HepG2 (cell line): Measurements from ENCODE around the gene NIPAL1. TPM values are rescaled to one million over a fixed set of nuclear protein-coding genes. Genes with fewer than 3 reads are reported as not detected.
A peak's percentile ranks its signal among the peaks of the same experiment; 100 is the strongest.

Experiments
- ATAC-seq: fragments of 200-7000 bp; cut with Tn5 transposase; 3 replicates; pipeline ENCODE4 v1.9.1; 2020; ENCODE audit warnings: mild to moderate bottlenecking, moderate library complexity
- BruUV-seq: library from RNA; stranded (reverse); fragments of 400-500 nt; replicated peaks from 2 replicates; lab custom pipeline; 2021; lab: Mats Ljungman, UMichigan
- CTCF ChIA-PET: fragments of 300-600 bp; formaldehyde crosslinking; extraction: SDS; loops from one replicate; lab custom pipeline; 2021; ENCODE audit warnings: low total read pairs, inconsistent platforms, low intra/inter-chr PET ratio; lab: Yijun Ruan, JAX
- POLR2A ChIA-PET: fragments of 350-600 bp; sonication (Branson Sonifier 250); formaldehyde crosslinking; loops from one replicate; lab custom pipeline; 2020; ENCODE audit warnings: antibody characterized with exemption, inconsistent platforms; lab: Yijun Ruan, JAX
- DNase-seq: peaks from one replicate; pipeline ENCODE4 v3.0.0-alpha.2; 2015; ENCODE audit warnings: low spot score
- FAIRE-seq: peaks from 3 replicates; lab custom pipeline; 2011; peaks lifted over from hg19 to GRCh38; lab: Jason Lieb, UNC
- H2AFZ ChIP-seq: one replicate; pipeline ENCODE4 v1.6.1; 2011; ENCODE audit warnings: low read length, inconsistent platforms
- H3K27ac ChIP-seq: fragments of 300-600 bp; 3 replicates; pipeline ENCODE4 v1.8.0; 2011; ENCODE audit warnings: mixed run types, mild to moderate bottlenecking, mixed read lengths, low read length, inconsistent platforms; ENCODE audit not compliant: insufficient read depth; ENCODE audit errors: extremely low read length
- H3K27me3 ChIP-seq, 2 experiments: fragments of 200-600 bp in 1 of 2; 2 replicates in 1 of 2; 3 replicates in 1 of 2; pipeline versions ENCODE4 v1.6.0 to v1.8.0; 2011; ENCODE audit warnings: low read length in 2 of 2, mild to moderate bottlenecking in 2 of 2, moderate library complexity in 2 of 2, inconsistent platforms in 1 of 2; ENCODE audit not compliant: insufficient read depth in 2 of 2, control insufficient read depth in 1 of 2
- H3K36me3 ChIP-seq, 2 experiments: fragments of 200-600 bp in 1 of 2; replicated peaks in 1 of 2; 2 replicates in 1 of 2; 3 replicates in 1 of 2; pipeline versions ENCODE4 v1.5.1 to v1.8.0; 2011; ENCODE audit warnings: low read length in 2 of 2, inconsistent platforms in 1 of 2; ENCODE audit not compliant: insufficient read depth in 2 of 2, control insufficient read depth in 1 of 2
- H3K4me1 ChIP-seq: 2 replicates; pipeline ENCODE4 v1.5.1; 2012; ENCODE audit warnings: low read length, inconsistent platforms; ENCODE audit not compliant: insufficient read depth
- H3K4me2 ChIP-seq: 2 replicates; pipeline ENCODE4 v1.6.0; 2011; ENCODE audit warnings: low read depth, low read length, inconsistent platforms
- H3K4me3 ChIP-seq, 3 experiments: fragments of 200-600 bp in 1 of 3; sonication (generic), shearing (Covaris generic) in 1 of 3; replicated peaks in 1 of 3; 2 replicates each; pipeline ENCODE4 v1.5.1; 2011 to 2016; ENCODE audit warnings: low read length in 3 of 3, inconsistent platforms in 2 of 3, low read depth in 2 of 3, mild to moderate bottlenecking in 2 of 3, control low read depth in 1 of 3, mixed read lengths in 1 of 3; ENCODE audit not compliant: insufficient read depth in 1 of 3
- H3K79me2 ChIP-seq: one replicate; pipeline ENCODE4 v1.6.1; 2011; ENCODE audit warnings: low read length, inconsistent platforms; ENCODE audit not compliant: insufficient read depth
- H3K9ac ChIP-seq: 2 replicates; pipeline ENCODE4 v1.6.0; 2011; ENCODE audit warnings: mild to moderate bottlenecking, low read depth, low read length, inconsistent platforms; ENCODE audit not compliant: insufficient read depth
- H3K9me3 ChIP-seq: 2 replicates; pipeline ENCODE4 v1.5.1; 2012; ENCODE audit warnings: mild to moderate bottlenecking, low read length
- H4K20me1 ChIP-seq: 2 replicates; pipeline ENCODE4 v1.6.0; 2011; ENCODE audit warnings: inconsistent platforms, mild to moderate bottlenecking, low read length, moderate library complexity; ENCODE audit not compliant: insufficient read depth
- MIER2 ChIP-seq: IDR thresholded peaks from 2 replicates; pipeline ENCODE4 v1.6.1; 2016; ENCODE audit warnings: missing biosample characterization, missing genetic modification reagents
- NFE2L1 ChIP-seq: sonication (generic); formaldehyde crosslinking; IDR thresholded peaks from 2 replicates; pipeline ENCODE4 v1.4.0; 2020; ENCODE audit warnings: missing genetic modification reagents, mild to moderate bottlenecking, borderline replicate concordance
- ZSCAN9 ChIP-seq: IDR thresholded peaks from 2 replicates; pipeline ENCODE4 v1.6.1; 2016; ENCODE audit warnings: borderline replicate concordance
- WGBS: methylation state at CpG from one replicate; pipeline ENCODE4 v1.1.6; 2017; ENCODE audit warnings: low lambda C conversion rate; 5-methylcytosine and 5-hydroxymethylcytosine counted together
- in situ Hi-C: cut with HindIII; loops from 2 replicates; pipeline ENCODE4 v1.10.0; 2017; ENCODE audit warnings: low pct_unique_long_range_greater_than_20kb; ENCODE audit not compliant: extremely low pct_ligation_motif_present
- intact Hi-C: fragments of 100-400 bp; cut with micrococcal nuclease; formaldehyde crosslinking; loops from one replicate; pipeline ENCODE4 v1.10.0; 2022; ENCODE audit not compliant: unreplicated experiment
- polyA plus RNA-seq, 8 experiments: library from polyadenylated mRNA; depleted of rRNA in 3 of 8; stranded (reverse) in 7 of 8; unstranded in 1 of 8; fragments of >200 nt; fragmentation: Illumina TruSeq in 4 of 8; extraction: Trizol in 4 of 8; gene quantifications; 2 replicates each; pipeline versions ENCODE4 v1.2.1 to v1.2.3, GENCODE V29; 2011 to 2016; ENCODE audit warnings: low read depth in 4 of 8, missing spikeins in 1 of 8, mixed read lengths in 1 of 8; ENCODE audit not compliant: insufficient read depth in 1 of 8
- total RNA-seq, 5 experiments: library from RNA; depleted of rRNA; stranded (reverse); fragments of >200 nt; fragmentation: Illumina TruSeq; extraction: Trizol; gene quantifications; 2 replicates each; pipeline ENCODE4 v1.2.3, GENCODE V29; 2016; ENCODE audit warnings: low read depth in 1 of 5
- TF ChIP-seq, protein P1 (sequence below): sonication (generic); formaldehyde crosslinking; IDR thresholded peaks from 2 replicates; pipeline ENCODE4 v1.4.0; 2020; ENCODE audit warnings: missing genetic modification reagents, borderline replicate concordance
- TF ChIP-seq, protein P2 (sequence below): sonication (generic); formaldehyde crosslinking; IDR thresholded peaks from 2 replicates; pipeline ENCODE4 v1.4.0; 2020; ENCODE audit warnings: missing genetic modification reagents, borderline replicate concordance
- TF ChIP-seq, protein P3 (sequence below): IDR thresholded peaks from 2 replicates; pipeline ENCODE4 v1.6.1; 2016
- TF ChIP-seq, protein P4 (sequence below): sonication (generic); formaldehyde crosslinking; IDR thresholded peaks from 2 replicates; pipeline ENCODE4 v1.4.0; 2020; ENCODE audit warnings: missing genetic modification reagents
- TF ChIP-seq, protein P5 (sequence below): sonication (generic); formaldehyde crosslinking; IDR thresholded peaks from 2 replicates; pipeline ENCODE4 v1.8.1; 2022; ENCODE audit warnings: low read depth, mild to moderate bottlenecking, missing genetic modification reagents

The NIPAL1 gene
- total and polyA plus RNA-seq, 2 of the 13 experiments (the other 11 are each of a cell fraction or from before 2014, with no cell fraction given): 1.4 to 3.4 TPM

DNA sequence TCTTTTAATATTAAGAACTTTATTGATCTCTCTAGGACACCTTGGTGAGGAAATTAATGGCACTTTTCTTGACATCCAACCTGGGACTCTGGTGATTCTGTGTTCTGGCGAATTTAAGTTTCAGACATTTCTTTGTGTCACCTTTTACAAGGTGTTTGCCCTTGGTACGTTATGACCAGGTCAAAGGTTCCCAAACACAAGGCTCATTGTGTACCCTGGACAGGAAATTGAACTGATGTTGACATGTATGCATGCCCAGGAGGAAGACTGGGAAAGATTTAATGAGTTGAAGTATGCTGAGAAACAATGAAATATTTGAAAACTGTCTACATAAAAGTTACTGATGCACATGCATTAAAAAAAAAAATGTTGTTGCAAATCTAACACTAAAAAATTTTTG is 22.1 kb downstream of the NIPAL1 start:
- no peak for FAIRE-seq
- Histone ChIP-seq H3K4me2 (peak overlapping the region; percentile 1; the same call in 1 of the 2 replicates), H3K36me3 (peaks cover 0 to 1% of the 10 kb centered on the region in 2 experiments; a peak in 1 of 5 replicates), H3K27me3 (no peaks in the 10 kb centered on the region), H3K9me3 (no peaks in the 10 kb centered on the region), H4K20me1 (no peaks in the 10 kb centered on the region), H2AFZ (no peak overlapping the region), H3K4me1 (peaks cover 62% of the 10 kb centered on the region), H3K9ac (no peak overlapping the region), H3K79me2 (no peaks in the 10 kb centered on the region), H3K4me3 (no peak overlapping the region), H3K27ac (peak overlapping the region; percentile 51)
- peak; percentile 77 for DNase-seq
- in situ Hi-C loops: no loop called here
- 0% methylated on average over 2 of the region's 2 CpGs for WGBS
- POLR2A ChIA-PET: no interaction called here
- intact Hi-C loops: loop anchor here (10.0 kb wide), 1 partner anchor 306 kb away; the partner anchor contains the start of gene SLAIN2
- ATAC-seq: peak; percentile 61
- BruUV-seq: no TSS peak
- CTCF ChIA-PET: no interaction called here
- TF ChIP-seq NFE2L1 (CRISPR knock-in tag): no peak
- TF ChIP-seq, protein P1, sequence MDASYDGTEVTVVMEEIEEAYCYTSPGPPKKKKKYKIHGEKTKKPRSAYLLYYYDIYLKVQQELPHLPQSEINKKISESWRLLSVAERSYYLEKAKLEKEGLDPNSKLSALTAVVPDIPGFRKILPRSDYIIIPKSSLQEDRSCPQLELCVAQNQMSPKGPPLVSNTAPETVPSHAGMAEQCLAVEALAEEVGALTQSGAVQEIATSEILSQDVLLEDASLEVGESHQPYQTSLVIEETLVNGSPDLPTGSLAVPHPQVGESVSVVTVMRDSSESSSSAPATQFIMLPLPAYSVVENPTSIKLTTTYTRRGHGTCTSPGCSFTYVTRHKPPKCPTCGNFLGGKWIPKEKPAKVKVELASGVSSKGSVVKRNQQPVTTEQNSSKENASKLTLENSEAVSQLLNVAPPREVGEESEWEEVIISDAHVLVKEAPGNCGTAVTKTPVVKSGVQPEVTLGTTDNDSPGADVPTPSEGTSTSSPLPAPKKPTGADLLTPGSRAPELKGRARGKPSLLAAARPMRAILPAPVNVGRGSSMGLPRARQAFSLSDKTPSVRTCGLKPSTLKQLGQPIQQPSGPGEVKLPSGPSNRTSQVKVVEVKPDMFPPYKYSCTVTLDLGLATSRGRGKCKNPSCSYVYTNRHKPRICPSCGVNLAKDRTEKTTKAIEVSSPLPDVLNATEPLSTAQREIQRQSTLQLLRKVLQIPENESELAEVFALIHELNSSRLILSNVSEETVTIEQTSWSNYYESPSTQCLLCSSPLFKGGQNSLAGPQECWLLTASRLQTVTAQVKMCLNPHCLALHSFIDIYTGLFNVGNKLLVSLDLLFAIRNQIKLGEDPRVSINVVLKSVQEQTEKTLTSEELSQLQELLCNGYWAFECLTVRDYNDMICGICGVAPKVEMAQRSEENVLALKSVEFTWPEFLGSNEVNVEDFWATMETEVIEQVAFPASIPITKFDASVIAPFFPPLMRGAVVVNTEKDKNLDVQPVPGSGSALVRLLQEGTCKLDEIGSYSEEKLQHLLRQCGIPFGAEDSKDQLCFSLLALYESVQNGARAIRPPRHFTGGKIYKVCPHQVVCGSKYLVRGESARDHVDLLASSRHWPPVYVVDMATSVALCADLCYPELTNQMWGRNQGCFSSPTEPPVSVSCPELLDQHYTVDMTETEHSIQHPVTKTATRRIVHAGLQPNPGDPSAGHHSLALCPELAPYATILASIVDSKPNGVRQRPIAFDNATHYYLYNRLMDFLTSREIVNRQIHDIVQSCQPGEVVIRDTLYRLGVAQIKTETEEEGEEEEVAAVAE (CRISPR knock-in tag): no peak
- TF ChIP-seq, protein P2, sequence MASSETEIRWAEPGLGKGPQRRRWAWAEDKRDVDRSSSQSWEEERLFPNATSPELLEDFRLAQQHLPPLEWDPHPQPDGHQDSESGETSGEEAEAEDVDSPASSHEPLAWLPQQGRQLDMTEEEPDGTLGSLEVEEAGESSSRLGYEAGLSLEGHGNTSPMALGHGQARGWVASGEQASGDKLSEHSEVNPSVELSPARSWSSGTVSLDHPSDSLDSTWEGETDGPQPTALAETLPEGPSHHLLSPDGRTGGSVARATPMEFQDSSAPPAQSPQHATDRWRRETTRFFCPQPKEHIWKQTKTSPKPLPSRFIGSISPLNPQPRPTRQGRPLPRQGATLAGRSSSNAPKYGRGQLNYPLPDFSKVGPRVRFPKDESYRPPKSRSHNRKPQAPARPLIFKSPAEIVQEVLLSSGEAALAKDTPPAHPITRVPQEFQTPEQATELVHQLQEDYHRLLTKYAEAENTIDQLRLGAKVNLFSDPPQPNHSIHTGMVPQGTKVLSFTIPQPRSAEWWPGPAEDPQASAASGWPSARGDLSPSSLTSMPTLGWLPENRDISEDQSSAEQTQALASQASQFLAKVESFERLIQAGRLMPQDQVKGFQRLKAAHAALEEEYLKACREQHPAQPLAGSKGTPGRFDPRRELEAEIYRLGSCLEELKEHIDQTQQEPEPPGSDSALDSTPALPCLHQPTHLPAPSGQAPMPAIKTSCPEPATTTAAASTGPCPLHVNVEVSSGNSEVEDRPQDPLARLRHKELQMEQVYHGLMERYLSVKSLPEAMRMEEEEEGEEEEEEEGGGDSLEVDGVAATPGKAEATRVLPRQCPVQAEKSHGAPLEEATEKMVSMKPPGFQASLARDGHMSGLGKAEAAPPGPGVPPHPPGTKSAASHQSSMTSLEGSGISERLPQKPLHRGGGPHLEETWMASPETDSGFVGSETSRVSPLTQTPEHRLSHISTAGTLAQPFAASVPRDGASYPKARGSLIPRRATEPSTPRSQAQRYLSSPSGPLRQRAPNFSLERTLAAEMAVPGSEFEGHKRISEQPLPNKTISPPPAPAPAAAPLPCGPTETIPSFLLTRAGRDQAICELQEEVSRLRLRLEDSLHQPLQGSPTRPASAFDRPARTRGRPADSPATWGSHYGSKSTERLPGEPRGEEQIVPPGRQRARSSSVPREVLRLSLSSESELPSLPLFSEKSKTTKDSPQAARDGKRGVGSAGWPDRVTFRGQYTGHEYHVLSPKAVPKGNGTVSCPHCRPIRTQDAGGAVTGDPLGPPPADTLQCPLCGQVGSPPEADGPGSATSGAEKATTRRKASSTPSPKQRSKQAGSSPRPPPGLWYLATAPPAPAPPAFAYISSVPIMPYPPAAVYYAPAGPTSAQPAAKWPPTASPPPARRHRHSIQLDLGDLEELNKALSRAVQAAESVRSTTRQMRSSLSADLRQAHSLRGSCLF (CRISPR knock-in tag): no peak
- TF ChIP-seq, protein P3, sequence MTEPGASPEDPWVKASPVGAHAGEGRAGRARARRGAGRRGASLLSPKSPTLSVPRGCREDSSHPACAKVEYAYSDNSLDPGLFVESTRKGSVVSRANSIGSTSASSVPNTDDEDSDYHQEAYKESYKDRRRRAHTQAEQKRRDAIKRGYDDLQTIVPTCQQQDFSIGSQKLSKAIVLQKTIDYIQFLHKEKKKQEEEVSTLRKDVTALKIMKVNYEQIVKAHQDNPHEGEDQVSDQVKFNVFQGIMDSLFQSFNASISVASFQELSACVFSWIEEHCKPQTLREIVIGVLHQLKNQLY (CRISPR knock-in tag): no peak
- TF ChIP-seq, protein P4, sequence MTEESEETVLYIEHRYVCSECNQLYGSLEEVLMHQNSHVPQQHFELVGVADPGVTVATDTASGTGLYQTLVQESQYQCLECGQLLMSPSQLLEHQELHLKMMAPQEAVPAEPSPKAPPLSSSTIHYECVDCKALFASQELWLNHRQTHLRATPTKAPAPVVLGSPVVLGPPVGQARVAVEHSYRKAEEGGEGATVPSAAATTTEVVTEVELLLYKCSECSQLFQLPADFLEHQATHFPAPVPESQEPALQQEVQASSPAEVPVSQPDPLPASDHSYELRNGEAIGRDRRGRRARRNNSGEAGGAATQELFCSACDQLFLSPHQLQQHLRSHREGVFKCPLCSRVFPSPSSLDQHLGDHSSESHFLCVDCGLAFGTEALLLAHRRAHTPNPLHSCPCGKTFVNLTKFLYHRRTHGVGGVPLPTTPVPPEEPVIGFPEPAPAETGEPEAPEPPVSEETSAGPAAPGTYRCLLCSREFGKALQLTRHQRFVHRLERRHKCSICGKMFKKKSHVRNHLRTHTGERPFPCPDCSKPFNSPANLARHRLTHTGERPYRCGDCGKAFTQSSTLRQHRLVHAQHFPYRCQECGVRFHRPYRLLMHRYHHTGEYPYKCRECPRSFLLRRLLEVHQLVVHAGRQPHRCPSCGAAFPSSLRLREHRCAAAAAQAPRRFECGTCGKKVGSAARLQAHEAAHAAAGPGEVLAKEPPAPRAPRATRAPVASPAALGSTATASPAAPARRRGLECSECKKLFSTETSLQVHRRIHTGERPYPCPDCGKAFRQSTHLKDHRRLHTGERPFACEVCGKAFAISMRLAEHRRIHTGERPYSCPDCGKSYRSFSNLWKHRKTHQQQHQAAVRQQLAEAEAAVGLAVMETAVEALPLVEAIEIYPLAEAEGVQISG (CRISPR knock-in tag): no peak
- TF ChIP-seq, protein P5, sequence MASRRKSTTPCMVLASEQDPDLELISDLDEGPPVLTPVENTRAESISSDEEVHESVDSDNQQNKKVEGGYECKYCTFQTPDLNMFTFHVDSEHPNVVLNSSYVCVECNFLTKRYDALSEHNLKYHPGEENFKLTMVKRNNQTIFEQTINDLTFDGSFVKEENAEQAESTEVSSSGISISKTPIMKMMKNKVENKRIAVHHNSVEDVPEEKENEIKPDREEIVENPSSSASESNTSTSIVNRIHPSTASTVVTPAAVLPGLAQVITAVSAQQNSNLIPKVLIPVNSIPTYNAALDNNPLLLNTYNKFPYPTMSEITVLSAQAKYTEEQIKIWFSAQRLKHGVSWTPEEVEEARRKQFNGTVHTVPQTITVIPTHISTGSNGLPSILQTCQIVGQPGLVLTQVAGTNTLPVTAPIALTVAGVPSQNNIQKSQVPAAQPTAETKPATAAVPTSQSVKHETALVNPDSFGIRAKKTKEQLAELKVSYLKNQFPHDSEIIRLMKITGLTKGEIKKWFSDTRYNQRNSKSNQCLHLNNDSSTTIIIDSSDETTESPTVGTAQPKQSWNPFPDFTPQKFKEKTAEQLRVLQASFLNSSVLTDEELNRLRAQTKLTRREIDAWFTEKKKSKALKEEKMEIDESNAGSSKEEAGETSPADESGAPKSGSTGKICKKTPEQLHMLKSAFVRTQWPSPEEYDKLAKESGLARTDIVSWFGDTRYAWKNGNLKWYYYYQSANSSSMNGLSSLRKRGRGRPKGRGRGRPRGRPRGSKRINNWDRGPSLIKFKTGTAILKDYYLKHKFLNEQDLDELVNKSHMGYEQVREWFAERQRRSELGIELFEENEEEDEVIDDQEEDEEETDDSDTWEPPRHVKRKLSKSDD (CRISPR knock-in tag): no peak
- TF ChIP-seq ZSCAN9 (CRISPR knock-in tag): no peak
- TF ChIP-seq MIER2 (CRISPR knock-in tag): no peak
